ENCODE results near the gene RBM20. TPM values are rescaled to one million over a fixed set of nuclear protein-coding genes. Genes with fewer than 3 reads are reported as not detected.

RBM20 gene
- polyA plus RNA-seq, 1 experiment, result 0.11 TPM

GRCh38 chr10:110757586-110757985, 113.5 kb downstream of the RBM20 start:
- POLR2A ChIA-PET, result no interaction called here
- Histone ChIP-seq H3K27ac (ENCODE audit: low read depth, low read length) (no peak overlapping the region), H3K27me3 (ENCODE audit: control insufficient read depth, insufficient read depth, low read length) (peaks cover 6% of the 10 kb centered on the region), H3K4me3 (ENCODE audit: low read depth, low read length) (no peak overlapping the region), H3K9me3 (ENCODE audit: control insufficient read depth, insufficient read depth, low read length) (no peaks in the 10 kb centered on the region)
- CTCF ChIA-PET, result interaction anchor here (1.0 kb wide), 1 partner anchor 12 kb away, joined by 6 read pairs; no protein-coding TSS in a partner anchor
- DNase-seq (ENCODE audit: low read depth, low spot score), result no peak
- TF ChIP-seq, protein P1, sequence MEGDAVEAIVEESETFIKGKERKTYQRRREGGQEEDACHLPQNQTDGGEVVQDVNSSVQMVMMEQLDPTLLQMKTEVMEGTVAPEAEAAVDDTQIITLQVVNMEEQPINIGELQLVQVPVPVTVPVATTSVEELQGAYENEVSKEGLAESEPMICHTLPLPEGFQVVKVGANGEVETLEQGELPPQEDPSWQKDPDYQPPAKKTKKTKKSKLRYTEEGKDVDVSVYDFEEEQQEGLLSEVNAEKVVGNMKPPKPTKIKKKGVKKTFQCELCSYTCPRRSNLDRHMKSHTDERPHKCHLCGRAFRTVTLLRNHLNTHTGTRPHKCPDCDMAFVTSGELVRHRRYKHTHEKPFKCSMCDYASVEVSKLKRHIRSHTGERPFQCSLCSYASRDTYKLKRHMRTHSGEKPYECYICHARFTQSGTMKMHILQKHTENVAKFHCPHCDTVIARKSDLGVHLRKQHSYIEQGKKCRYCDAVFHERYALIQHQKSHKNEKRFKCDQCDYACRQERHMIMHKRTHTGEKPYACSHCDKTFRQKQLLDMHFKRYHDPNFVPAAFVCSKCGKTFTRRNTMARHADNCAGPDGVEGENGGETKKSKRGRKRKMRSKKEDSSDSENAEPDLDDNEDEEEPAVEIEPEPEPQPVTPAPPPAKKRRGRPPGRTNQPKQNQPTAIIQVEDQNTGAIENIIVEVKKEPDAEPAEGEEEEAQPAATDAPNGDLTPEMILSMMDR (IDR thresholded peaks at IDR 0.05; ENCODE audit: low read depth, low read length), result no peak

- no peak for DNase-seq (ENCODE audit: low read depth, low spot score)
- TF ChIP-seq, protein P1 (IDR thresholded peaks at IDR 0.05; ENCODE audit: low read depth, low read length), result no peak
- ChIA-PET POLR2A (no interaction called here), CTCF (interaction anchor here (1.0 kb wide), 1 partner anchor 13 kb away, joined by 6 read pairs; no protein-coding TSS in a partner anchor)
- Histone ChIP-seq H3K9me3 (ENCODE audit: control insufficient read depth, insufficient read depth, low read length) (no peaks in the 10 kb centered on the region), H3K27me3 (ENCODE audit: control insufficient read depth, insufficient read depth, low read length) (peaks cover 11% of the 10 kb centered on the region), H3K4me3 (ENCODE audit: low read depth, low read length) (no peak overlapping the region), H3K27ac (ENCODE audit: low read depth, low read length) (no peak overlapping the region)
These were observed 114.1 kb downstream of the RBM20 start for GRCh38 chr10:110758128-110758765.

- H3K4me3 ChIP-seq (ENCODE audit: low read depth, low read length), result no peak overlapping the region
- POLR2A ChIA-PET, result interaction anchor here (0.5 to 0.6 kb wide), 2 partner anchors 618 to 1364 kb away, joined by 3 to 8 read pairs; no protein-coding TSS in a partner anchor
- CTCF ChIA-PET, result no interaction called here
- TF ChIP-seq, protein P1 (IDR thresholded peaks at IDR 0.05; ENCODE audit: low read depth, low read length), result no peak
- H3K27me3 ChIP-seq (ENCODE audit: control insufficient read depth, insufficient read depth, low read length), result peaks cover 15% of the 10 kb centered on the region
- H3K9me3 ChIP-seq (ENCODE audit: control insufficient read depth, insufficient read depth, low read length), result no peaks in the 10 kb centered on the region
- H3K27ac ChIP-seq (ENCODE audit: low read depth, low read length), result no peak overlapping the region
- DNase-seq (ENCODE audit: low read depth, low spot score), result no peak
These were observed 114.8 kb downstream of the RBM20 start for GRCh38 chr10:110758898-110759297.

GRCh38 chr10:110759523-110759922, 115.4 kb downstream of the RBM20 start:
- Histone ChIP-seq H3K9me3 (ENCODE audit: control insufficient read depth, insufficient read depth, low read length) (no peaks in the 10 kb centered on the region), H3K27me3 (ENCODE audit: control insufficient read depth, insufficient read depth, low read length) (peaks cover 15% of the 10 kb centered on the region), H3K4me3 (ENCODE audit: low read depth, low read length) (no peak overlapping the region), H3K27ac (ENCODE audit: low read depth, low read length) (no peak overlapping the region)
- TF ChIP-seq, protein P1 (IDR thresholded peaks at IDR 0.05; ENCODE audit: low read depth, low read length), result no peak
- POLR2A ChIA-PET, result interaction anchor here (0.5 to 0.6 kb wide), 2 partner anchors 618 to 1363 kb away, joined by 3 to 8 read pairs; no protein-coding TSS in a partner anchor
- CTCF ChIA-PET, result no interaction called here
- no peak for DNase-seq (ENCODE audit: low read depth, low spot score)

DNA sequence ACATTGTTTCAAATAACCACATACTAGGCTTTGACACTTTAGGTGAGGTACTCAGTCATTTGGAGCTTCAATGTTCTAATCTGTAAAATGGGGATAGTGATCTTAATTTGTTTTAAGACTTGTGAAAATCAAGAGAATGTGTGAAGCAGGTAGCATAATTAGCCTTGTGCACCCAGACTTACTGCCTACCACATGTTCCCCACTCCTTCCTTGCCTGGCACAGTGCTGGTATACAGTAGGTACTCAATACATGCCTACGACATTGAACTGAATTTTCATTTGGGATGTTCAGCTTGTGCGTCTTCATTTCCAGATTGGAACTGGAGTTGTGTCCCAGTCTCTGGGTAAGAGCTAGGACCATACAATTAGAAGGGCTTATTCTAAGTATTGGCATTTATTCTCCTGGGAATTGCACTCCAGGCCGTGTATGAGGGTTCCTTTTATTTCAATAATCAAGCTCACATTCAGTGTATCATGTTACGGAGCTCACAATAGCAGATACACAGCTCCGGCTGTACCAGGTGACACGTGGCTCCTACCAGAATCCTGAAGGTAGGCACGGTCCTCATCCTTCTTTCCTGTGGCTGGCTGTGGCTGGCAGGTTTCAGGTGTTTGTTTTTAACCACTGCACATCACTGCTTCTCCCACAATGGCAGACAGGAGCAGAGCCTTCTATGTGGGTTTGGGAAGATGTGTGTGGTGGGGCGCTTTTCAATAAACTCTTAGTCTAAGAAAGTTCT, 118.1 kb downstream of the RBM20 start:
- no peak overlapping the region for H3K27ac ChIP-seq (ENCODE audit: low read depth, low read length)
- ChIA-PET POLR2A (no interaction called here), CTCF (no interaction called here)

More for the DNA sequence above, 118.1 kb downstream of the RBM20 start:
- Histone ChIP-seq H3K27me3 (ENCODE audit: control insufficient read depth, insufficient read depth, low read length) (peaks cover 11% of the 10 kb centered on the region), H3K9me3 (ENCODE audit: control insufficient read depth, insufficient read depth, low read length) (no peaks in the 10 kb centered on the region), H3K4me3 (ENCODE audit: low read depth, low read length) (no peak overlapping the region)
- no peak for DNase-seq (ENCODE audit: low read depth, low spot score)
- TF ChIP-seq, protein P1 (IDR thresholded peaks at IDR 0.05; ENCODE audit: low read depth, low read length), result no peak

Data from AG04450 (cell line).